ENCODE measurements around the gene KANSL1. TPM values are rescaled to one million over a fixed set of nuclear protein-coding genes. Genes with fewer than 3 reads are reported as not detected.

The KANSL1 gene
- total RNA-seq, 2 donors from 2014 or later: 68.2 to 190 TPM

DNA sequence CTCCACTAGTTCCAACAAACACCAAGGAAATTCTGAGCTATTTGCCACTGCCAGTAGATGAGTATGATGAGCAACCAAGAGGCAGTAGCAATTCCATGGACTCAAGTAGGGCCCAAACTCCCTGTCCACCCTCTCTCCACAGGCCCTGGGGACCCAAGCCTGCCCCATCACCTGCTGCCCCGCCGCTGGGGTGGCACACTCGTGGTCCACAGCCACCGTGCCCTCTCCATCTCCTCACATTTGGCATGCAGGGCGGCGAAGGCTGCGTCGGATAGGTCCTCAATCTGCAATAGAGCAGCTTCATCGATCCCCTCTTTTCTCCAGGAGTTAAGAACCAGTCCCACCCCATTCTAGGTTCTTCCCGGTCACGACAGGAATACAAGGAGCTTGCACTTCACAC lies 160.3 kb downstream of the KANSL1 start:
- DNase-seq: no peak
- Histone ChIP-seq H3K4me1 (peaks cover 75% of the 10 kb centered on the region), H3K27ac (peak overlapping the region; percentile 23 to 84 (median 76)), H3K9me3 (no peaks in the 10 kb centered on the region), H3K4me3 (no peak overlapping the region), H3K27me3 (no peaks in the 10 kb centered on the region), H3K36me3 (replicated peaks in 1 of 2; ENCODE audit: insufficient read depth in 1 of 2, low read depth in 2 of 2) (peaks cover 0 to 11% of the 10 kb centered on the region in 2 donors)
- ATAC-seq: no peak
- WGBS, 2 donors: 91 to 96% methylated on average over 11 of the region's 11 CpGs
- intact Hi-C loops (cut with DNase I): no loop called here
- TF ChIP-seq CTCF (IDR thresholded peaks at IDR 0.05): no peak
- TF ChIP-seq POLR2A (IDR thresholded peaks at IDR 0.05): no peak

- Histone ChIP-seq H3K4me1 (peaks cover 85% of the 10 kb centered on the region), H3K27me3 (no peaks in the 10 kb centered on the region), H3K4me3 (no peak overlapping the region), H3K27ac (peak overlapping the region in 3 of 4 donors; percentile 71 to 84 (median 82)), H3K36me3 (replicated peaks in 1 of 2; ENCODE audit: insufficient read depth in 1 of 2, low read depth in 2 of 2) (peaks cover 0 to 7% of the 10 kb centered on the region in 2 donors), H3K9me3 (no peaks in the 10 kb centered on the region)
- intact Hi-C loops (cut with DNase I): no loop called here
- no peak for ATAC-seq
- DNase-seq: peak in 1 of 4 donors; percentile 16
- WGBS, 2 donors: 66 to 68% methylated on average over 4 to 7 of the region's 8 CpGs
- TF ChIP-seq POLR2A (IDR thresholded peaks at IDR 0.05): no peak
- TF ChIP-seq CTCF (IDR thresholded peaks at IDR 0.05): no peak
These were observed 161.3 kb downstream of the KANSL1 start for GRCh38 chr17:46031920-46032319.

DNA sequence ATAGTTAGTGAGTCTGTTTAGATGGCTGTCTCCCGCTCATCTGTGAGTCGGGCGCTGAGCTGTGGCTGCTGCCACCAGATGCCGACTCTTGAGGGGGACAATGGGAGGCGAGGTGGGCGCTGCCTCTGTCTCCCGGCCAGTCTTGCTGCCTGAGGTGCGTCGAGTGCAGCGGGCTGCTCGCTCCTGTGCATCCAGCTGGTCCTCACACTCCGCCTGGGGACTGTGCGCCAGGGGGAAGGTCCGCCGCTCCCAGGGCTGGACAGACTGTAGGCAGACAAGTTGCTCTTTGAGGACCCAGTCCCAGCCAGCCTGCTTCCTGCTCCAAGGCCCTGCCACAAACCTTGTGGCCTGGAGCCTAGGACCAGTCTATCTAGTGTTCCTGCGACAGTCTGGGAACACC lies 161.8 kb downstream of the KANSL1 start:
- peak in 2 of 4 donors; percentile 20 to 55 for DNase-seq

GRCh38 chr17:46030752-46031151 lies 162.5 kb downstream of the KANSL1 start:
- peaks cover 90% of the 10 kb centered on the region for H3K4me1 ChIP-seq

More for the DNA sequence above, 161.8 kb downstream of the KANSL1 start:
- H3K9me3 ChIP-seq: no peaks in the 10 kb centered on the region
- TF ChIP-seq POLR2A (IDR thresholded peaks at IDR 0.05) (no peak), CTCF (IDR thresholded peaks at IDR 0.05) (no peak)
- intact Hi-C loops (cut with DNase I): no loop called here
- peaks cover 0 to 7% of the 10 kb centered on the region in 2 donors for H3K36me3 ChIP-seq (replicated peaks in 1 of 2; ENCODE audit: insufficient read depth in 1 of 2, low read depth in 2 of 2)
- peak overlapping the region in 3 of 4 donors; percentile 71 to 84 (median 82) for H3K27ac ChIP-seq
- ATAC-seq: no peak
- WGBS, 2 donors: 88 to 97% methylated on average over 6 to 16 of the region's 16 CpGs
- H3K27me3 ChIP-seq: no peaks in the 10 kb centered on the region
- H3K4me3 ChIP-seq: no peak overlapping the region
- H3K4me1 ChIP-seq: peaks cover 89% of the 10 kb centered on the region

More at GRCh38 chr17:46030752-46031151, 162.5 kb downstream of the KANSL1 start:
- no peak for ATAC-seq
- H3K4me3 ChIP-seq: no peak overlapping the region
- intact Hi-C loops (cut with DNase I): no loop called here
- DNase-seq: no peak
- H3K36me3 ChIP-seq (replicated peaks in 1 of 2; ENCODE audit: insufficient read depth in 1 of 2, low read depth in 2 of 2): peaks cover 0 to 7% of the 10 kb centered on the region in 2 donors
- no peak for TF ChIP-seq POLR2A (IDR thresholded peaks at IDR 0.05)
- no peak for TF ChIP-seq CTCF (IDR thresholded peaks at IDR 0.05)
- peak overlapping the region in 3 of 4 donors; percentile 71 to 84 (median 82) for H3K27ac ChIP-seq
- no peaks in the 10 kb centered on the region for H3K27me3 ChIP-seq
- no peaks in the 10 kb centered on the region for H3K9me3 ChIP-seq
- 44 to 52% methylated on average over 3 of the region's 3 CpGs for WGBS, 2 donors
